Measurements from ENCODE around the gene NPVF. TPM values are rescaled to one million over a fixed set of nuclear protein-coding genes. Genes with fewer than 3 reads are reported as not detected.

Gene NPVF, protein sequence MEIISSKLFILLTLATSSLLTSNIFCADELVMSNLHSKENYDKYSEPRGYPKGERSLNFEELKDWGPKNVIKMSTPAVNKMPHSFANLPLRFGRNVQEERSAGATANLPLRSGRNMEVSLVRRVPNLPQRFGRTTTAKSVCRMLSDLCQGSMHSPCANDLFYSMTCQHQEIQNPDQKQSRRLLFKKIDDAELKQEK
- not detected in 2 replicates for total RNA-seq (2014; rRNA removed; shearing (Covaris generic))
- not detected in 2 replicates for polyA plus RNA-seq (2016; fragmentation: Nextera tagmentation; extraction: Ambion mirVana)

DNA sequence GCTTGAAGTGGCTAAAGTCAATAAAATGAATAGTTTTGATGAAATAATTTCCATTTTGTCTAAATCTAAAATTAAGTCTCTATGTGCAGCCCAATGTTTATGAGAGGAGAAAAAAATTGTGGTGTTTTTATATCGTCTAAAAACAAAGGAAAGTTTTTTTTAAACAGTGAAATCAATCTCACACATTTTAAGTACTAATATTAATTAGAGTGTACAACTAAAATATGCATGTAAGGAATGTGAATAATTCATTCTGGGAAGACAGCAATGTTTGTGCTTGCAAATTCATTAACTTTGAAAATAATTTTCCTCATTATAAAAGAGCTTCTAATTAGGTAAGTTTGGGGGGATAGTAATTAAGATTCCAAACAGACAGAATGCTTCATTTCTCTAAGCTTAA lies at the start of gene NPVF:
Gene NPVF, minus strand, starts transcription at position 101 of the 400 bp plus-strand sequence. Its CDS starts 47 bp downstream, at position 54.
- no peak within 1 kb of the TSS for H3K4me3 ChIP-seq
- H2AFZ ChIP-seq = no peak within 1 kb of the TSS
- no peaks in the 10 kb centered on the region for H3F3A ChIP-seq (ENCODE audit: insufficient read depth)
- peaks cover 15% of the 10 kb centered on the region for H3K27me3 ChIP-seq (replicated peaks; ENCODE audit: insufficient read depth)
- no peaks in the 10 kb centered on the region for H3K4me1 ChIP-seq (ENCODE audit: insufficient read depth)
- no peaks in the 10 kb centered on the region for H3K36me3 ChIP-seq (ENCODE audit: low read depth)
- TF ChIP-seq EZH2 (IDR thresholded peaks at IDR 0.05; ENCODE audit: insufficient read depth, poor library complexity, severe bottlenecking) = no peak
- no peak for TF ChIP-seq EZH2phosphoT487 (IDR thresholded peaks at IDR 0.05; ENCODE audit: insufficient read depth, low read depth)
- no peak for DNase-seq
- 57 to 67% methylated on average over 1 of the region's 1 CpG for WGBS, 2 experiments (ENCODE audit: low coverage in 1 of 2, low lambda C conversion rate in 2 of 2, missing lambda C conversion rate in 2 of 2)
- H3K9me2 ChIP-seq (ENCODE audit: insufficient read depth) = no peaks in the 10 kb centered on the region
- H3K79me2 ChIP-seq (ENCODE audit: insufficient read depth) = no peaks in the 10 kb centered on the region
- in situ Hi-C loops (cut with MboI) = no loop called here
- no peak within 1 kb of the TSS for H3K4me2 ChIP-seq (ENCODE audit: unreplicated experiment)
- no peak within 1 kb of the TSS for H3K27ac ChIP-seq
- H3K9ac ChIP-seq = no peak within 1 kb of the TSS
- H3K9me3 ChIP-seq (ENCODE audit: low read depth) = no peaks in the 10 kb centered on the region
- no peaks in the 10 kb centered on the region for H4K20me1 ChIP-seq (ENCODE audit: insufficient read depth)

GRCh38 chr7:25272265-25272664 lies 44.0 kb upstream of the NPVF start:
- in situ Hi-C loops (cut with MboI) = no loop called here
- H4K20me1 ChIP-seq (ENCODE audit: insufficient read depth) = no peaks in the 10 kb centered on the region
- WGBS, 2 experiments (ENCODE audit: low coverage in 1 of 2, low lambda C conversion rate in 2 of 2, missing lambda C conversion rate in 2 of 2) = 68 to 69% methylated on average over 3 of the region's 3 CpGs
- H3K9ac ChIP-seq = no peak overlapping the region
- H3K79me2 ChIP-seq (ENCODE audit: insufficient read depth) = no peaks in the 10 kb centered on the region
- no peaks in the 10 kb centered on the region for H3K9me3 ChIP-seq (ENCODE audit: low read depth)
- no peak overlapping the region for H3K27ac ChIP-seq
- H2AFZ ChIP-seq = no peak overlapping the region
- no peaks in the 10 kb centered on the region for H3K4me1 ChIP-seq (ENCODE audit: insufficient read depth)
- H3K27me3 ChIP-seq (replicated peaks; ENCODE audit: insufficient read depth) = no peaks in the 10 kb centered on the region; the same call in 1 of the 2 replicates
- no peaks in the 10 kb centered on the region for H3F3A ChIP-seq (ENCODE audit: insufficient read depth)
- H3K4me3 ChIP-seq = no peak overlapping the region
- TF ChIP-seq EZH2phosphoT487 (IDR thresholded peaks at IDR 0.05; ENCODE audit: insufficient read depth, low read depth) = no peak
- no peak overlapping the region for H3K4me2 ChIP-seq (ENCODE audit: unreplicated experiment)
- no peaks in the 10 kb centered on the region for H3K36me3 ChIP-seq (ENCODE audit: low read depth)
- H3K9me2 ChIP-seq (ENCODE audit: insufficient read depth) = no peaks in the 10 kb centered on the region
- DNase-seq = no peak

- H3K36me3 ChIP-seq (ENCODE audit: low read depth) = no peaks in the 10 kb centered on the region
- H3K9me2 ChIP-seq (ENCODE audit: insufficient read depth) = no peaks in the 10 kb centered on the region
- H3K27ac ChIP-seq = no peak overlapping the region
- no peak overlapping the region for H3K4me2 ChIP-seq (ENCODE audit: unreplicated experiment)
- TF ChIP-seq EZH2 (IDR thresholded peaks at IDR 0.05; ENCODE audit: insufficient read depth, poor library complexity, severe bottlenecking) = no peak
- no peak for TF ChIP-seq EZH2phosphoT487 (IDR thresholded peaks at IDR 0.05; ENCODE audit: insufficient read depth, low read depth)
- H3K9me3 ChIP-seq (ENCODE audit: low read depth) = no peaks in the 10 kb centered on the region
- no peaks in the 10 kb centered on the region for H3F3A ChIP-seq (ENCODE audit: insufficient read depth)
- DNase-seq = peak; percentile 19
- H3K9ac ChIP-seq = no peak overlapping the region
- in situ Hi-C loops (cut with MboI) = no loop called here
- peaks cover 8% of the 10 kb centered on the region for H3K4me1 ChIP-seq (ENCODE audit: insufficient read depth)
- H3K79me2 ChIP-seq (ENCODE audit: insufficient read depth) = no peaks in the 10 kb centered on the region
- no peaks in the 10 kb centered on the region for H4K20me1 ChIP-seq (ENCODE audit: insufficient read depth)
- H2AFZ ChIP-seq = no peak overlapping the region
- H3K27me3 ChIP-seq (replicated peaks; ENCODE audit: insufficient read depth) = peaks cover 9% of the 10 kb centered on the region; the same call in 1 of the 2 replicates
- H3K4me3 ChIP-seq = no peak overlapping the region
- 34 to 35% methylated on average over 5 of the region's 5 CpGs for WGBS, 2 experiments (ENCODE audit: low coverage in 1 of 2, low lambda C conversion rate in 2 of 2, missing lambda C conversion rate in 2 of 2)
These were observed 35.1 kb upstream of the NPVF start for GRCh38 chr7:25263337-25263736.

GRCh38 chr7:25262586-25262985 lies 34.3 kb upstream of the NPVF start:
- H3K27ac ChIP-seq = no peak overlapping the region
- H3K27me3 ChIP-seq (replicated peaks; ENCODE audit: insufficient read depth) = peaks cover 10% of the 10 kb centered on the region; the same call in 1 of the 2 replicates
- no peaks in the 10 kb centered on the region for H3K9me3 ChIP-seq (ENCODE audit: low read depth)
- H3K9me2 ChIP-seq (ENCODE audit: insufficient read depth) = no peaks in the 10 kb centered on the region
- no peak for DNase-seq
- H2AFZ ChIP-seq = no peak overlapping the region
- H3K4me1 ChIP-seq (ENCODE audit: insufficient read depth) = peaks cover 8% of the 10 kb centered on the region
- H3K79me2 ChIP-seq (ENCODE audit: insufficient read depth) = no peaks in the 10 kb centered on the region
- no peak overlapping the region for H3K9ac ChIP-seq
- 64 to 88% methylated on average over 3 to 4 of the region's 4 CpGs for WGBS, 2 experiments (ENCODE audit: low coverage in 1 of 2, low lambda C conversion rate in 2 of 2, missing lambda C conversion rate in 2 of 2)
- no peaks in the 10 kb centered on the region for H4K20me1 ChIP-seq (ENCODE audit: insufficient read depth)
- in situ Hi-C loops (cut with MboI) = no loop called here
- no peaks in the 10 kb centered on the region for H3F3A ChIP-seq (ENCODE audit: insufficient read depth)
- H3K4me2 ChIP-seq (ENCODE audit: unreplicated experiment) = no peak overlapping the region
- TF ChIP-seq EZH2 (IDR thresholded peaks at IDR 0.05; ENCODE audit: insufficient read depth, poor library complexity, severe bottlenecking) (no peak), EZH2phosphoT487 (IDR thresholded peaks at IDR 0.05; ENCODE audit: insufficient read depth, low read depth) (no peak)
- no peaks in the 10 kb centered on the region for H3K36me3 ChIP-seq (ENCODE audit: low read depth)
- H3K4me3 ChIP-seq = no peak overlapping the region
